ENCODE results near the gene CD74.

Gene CD74

GRCh38 chr5:150372639-150373038, 40.1 kb downstream of the CD74 start:
- no peak for DNase-seq (ENCODE audit: low read depth)
- TF ChIP-seq CTCF (conservative IDR thresholded peaks at IDR 0.05; ENCODE audit: low read depth, low read length), result no peak
- H3K4me3 ChIP-seq (ENCODE audit: low read length), result no peak overlapping the region

- no peak for DNase-seq (ENCODE audit: low read depth)
- no peak for TF ChIP-seq CTCF (conservative IDR thresholded peaks at IDR 0.05; ENCODE audit: low read depth, low read length)
- no peak overlapping the region for H3K4me3 ChIP-seq (ENCODE audit: low read length)
These were observed 44.2 kb downstream of the CD74 start for GRCh38 chr5:150368526-150368925.

GRCh38 chr5:150364004-150364403, 48.7 kb downstream of the CD74 start:
- DNase-seq (ENCODE audit: low read depth), result no peak
- TF ChIP-seq CTCF (conservative IDR thresholded peaks at IDR 0.05; ENCODE audit: low read depth, low read length), result no peak
- no peak overlapping the region for H3K4me3 ChIP-seq (ENCODE audit: low read length)

- no peak for DNase-seq (ENCODE audit: low read depth)
- no peak overlapping the region for H3K4me3 ChIP-seq (ENCODE audit: low read length)
- no peak for TF ChIP-seq CTCF (conservative IDR thresholded peaks at IDR 0.05; ENCODE audit: low read depth, low read length)
These were observed 49.5 kb downstream of the CD74 start for GRCh38 chr5:150363185-150363584.

- H3K4me3 ChIP-seq (ENCODE audit: low read length), result no peak overlapping the region
- no peak for TF ChIP-seq CTCF (conservative IDR thresholded peaks at IDR 0.05; ENCODE audit: low read depth, low read length)
These were observed 51.4 kb downstream of the CD74 start for GRCh38 chr5:150361301-150361700.

GRCh38 chr5:150358261-150359095, 54.2 kb downstream of the CD74 start:
- peak overlapping the region; percentile 82 for H3K4me3 ChIP-seq (ENCODE audit: low read length)
- TF ChIP-seq CTCF (conservative IDR thresholded peaks at IDR 0.05; ENCODE audit: low read depth, low read length), result no peak
- no peak for DNase-seq (ENCODE audit: low read depth)

More at GRCh38 chr5:150361301-150361700, 51.4 kb downstream of the CD74 start:
- no peak for DNase-seq (ENCODE audit: low read depth)
